ENCODE results near the gene HES1.
"Not testable (repeated sequence)": the region's sequence is repeated elsewhere in the genome, so short reads cannot be mapped to it uniquely, and the experiment has no call there.

The HES1 gene

GRCh38 chr3:194128919-194129295 is 7.0 kb upstream of the HES1 start:
- FAIRE-seq: not testable (repeated sequence)

- no peak for FAIRE-seq
Observed at GRCh38 chr3:194129581-194130133, 6.3 kb upstream of the HES1 start.

GRCh38 chr3:194130188-194130587 is 5.8 kb upstream of the HES1 start:
- FAIRE-seq: no peak

DNA sequence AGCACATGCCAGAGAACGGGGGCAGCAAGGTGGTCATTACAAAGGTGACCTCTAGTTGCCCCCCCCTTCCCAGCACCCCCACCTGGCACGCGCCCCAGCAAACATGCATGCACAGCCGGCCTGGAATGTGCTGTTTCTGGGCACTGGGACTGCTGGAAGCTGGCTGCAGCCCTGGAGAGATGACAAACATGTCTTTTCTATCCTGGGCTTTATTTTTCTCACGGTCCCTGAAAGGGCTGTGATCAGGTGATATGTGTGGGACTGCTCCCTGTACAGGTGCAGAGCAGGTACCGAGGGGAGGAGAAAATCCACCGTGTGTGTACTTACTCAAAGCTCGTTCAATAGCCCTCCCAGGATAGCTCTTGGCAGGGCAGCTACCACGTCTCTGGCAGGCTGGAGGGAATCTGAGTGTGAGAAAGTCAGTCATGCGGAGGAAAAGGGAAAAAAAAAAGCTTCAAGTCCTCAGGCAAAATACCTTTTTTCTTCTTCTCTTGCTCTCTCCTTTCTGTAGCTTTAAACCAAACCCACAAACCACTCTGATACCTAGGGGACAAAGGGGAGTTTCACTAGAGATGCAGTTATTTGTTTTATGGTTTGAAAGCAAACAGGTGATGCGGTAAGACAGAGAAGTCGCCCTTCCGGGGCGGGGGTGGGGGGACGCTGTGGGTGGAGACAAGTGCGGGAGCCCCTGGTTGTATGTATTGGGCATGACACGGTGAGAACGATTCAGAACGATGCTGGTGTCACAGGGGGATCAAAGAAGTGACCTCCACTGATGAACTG is 5.0 kb upstream of the HES1 start:
- no peak for FAIRE-seq

GRCh38 chr3:194132465-194133286 is 3.3 kb upstream of the HES1 start:
- FAIRE-seq: no peak

- FAIRE-seq: no peak
Observed at GRCh38 chr3:194133661-194134230, 2.2 kb upstream of the HES1 start.

DNA sequence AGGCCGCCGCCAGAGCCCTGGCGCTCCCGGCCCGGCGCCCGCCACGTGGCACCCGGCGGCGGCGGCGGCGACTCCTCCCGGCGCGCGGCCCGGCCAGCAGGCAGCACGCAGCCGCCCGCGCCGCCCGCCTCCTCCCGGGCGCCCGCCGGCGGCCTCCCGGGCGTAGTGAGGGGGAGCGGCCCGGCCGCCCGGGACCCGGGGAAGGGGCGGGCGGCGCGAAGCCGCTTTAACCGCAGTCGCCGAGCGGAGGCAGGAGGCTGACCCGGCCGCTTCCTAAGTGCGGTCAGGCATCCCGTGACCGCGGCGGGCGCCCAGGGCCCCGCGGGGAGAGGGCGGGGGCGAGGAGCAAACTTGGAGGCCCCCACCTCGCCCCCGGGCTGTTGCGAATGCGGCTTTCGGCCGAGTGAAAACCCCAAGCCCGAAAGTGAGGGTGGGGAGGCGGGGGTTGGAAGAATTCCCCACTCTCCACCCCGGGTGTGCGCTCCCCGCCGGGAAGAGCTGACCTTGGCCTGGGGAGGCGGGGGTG is 1.7 kb upstream of the HES1 start:
- FAIRE-seq: no peak

DNA sequence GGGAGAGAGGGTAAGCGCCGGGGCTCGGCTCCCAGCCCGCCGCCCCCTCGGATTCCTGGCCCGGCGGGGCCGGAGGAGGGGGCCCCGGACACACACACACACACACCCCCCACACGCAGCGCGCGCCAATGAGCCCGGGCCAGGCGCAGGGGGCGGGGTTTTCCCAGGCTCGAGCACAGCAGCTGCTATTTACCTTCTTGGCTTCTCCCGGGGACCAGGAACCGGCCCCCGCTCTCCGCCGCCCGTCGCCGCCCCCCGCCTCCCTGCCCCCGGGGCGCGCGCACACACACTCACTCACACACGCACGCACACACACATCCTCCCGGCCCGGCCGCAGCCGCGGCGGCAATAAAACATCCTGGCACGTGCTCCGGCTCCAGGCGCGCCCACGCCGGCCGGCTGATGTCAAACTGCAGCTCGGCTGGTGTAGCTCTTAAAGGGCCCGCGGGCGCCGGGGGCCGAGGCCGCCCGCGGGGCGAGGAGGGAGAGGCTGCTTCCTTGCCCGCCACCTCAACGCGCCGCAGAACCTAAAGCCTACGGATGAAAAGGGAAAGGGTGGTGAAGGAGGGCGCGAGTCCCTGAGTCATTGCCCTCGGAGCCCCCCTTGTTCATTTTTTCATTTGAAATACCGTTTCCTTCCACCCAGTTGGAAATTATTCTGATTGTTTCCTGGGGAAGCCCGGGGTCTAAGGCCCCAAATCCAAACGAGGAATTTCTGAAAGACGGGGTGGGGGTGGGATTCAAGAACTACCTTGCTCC is 1.0 kb upstream of the HES1 start:
- FAIRE-seq: no peak

DNA sequence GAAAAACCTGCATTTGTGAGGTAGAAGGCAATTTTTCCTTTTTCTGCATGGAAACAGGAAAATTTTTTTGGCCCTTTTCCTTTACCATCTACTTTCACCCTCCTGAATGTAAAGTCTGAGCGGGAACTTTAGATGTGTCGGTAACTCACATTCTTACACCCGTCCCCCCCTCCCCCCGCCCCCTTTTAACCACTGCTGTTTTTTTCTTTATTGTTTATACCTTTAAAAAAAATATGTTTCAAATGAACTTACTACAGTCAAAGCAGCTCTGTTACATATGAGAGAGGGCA is 487 bp upstream of the HES1 start:
- no peak for FAIRE-seq

- FAIRE-seq: no peak
Observed at GRCh38 chr3:194136519-194137007, 615 bp downstream of the HES1 start.

DNA sequence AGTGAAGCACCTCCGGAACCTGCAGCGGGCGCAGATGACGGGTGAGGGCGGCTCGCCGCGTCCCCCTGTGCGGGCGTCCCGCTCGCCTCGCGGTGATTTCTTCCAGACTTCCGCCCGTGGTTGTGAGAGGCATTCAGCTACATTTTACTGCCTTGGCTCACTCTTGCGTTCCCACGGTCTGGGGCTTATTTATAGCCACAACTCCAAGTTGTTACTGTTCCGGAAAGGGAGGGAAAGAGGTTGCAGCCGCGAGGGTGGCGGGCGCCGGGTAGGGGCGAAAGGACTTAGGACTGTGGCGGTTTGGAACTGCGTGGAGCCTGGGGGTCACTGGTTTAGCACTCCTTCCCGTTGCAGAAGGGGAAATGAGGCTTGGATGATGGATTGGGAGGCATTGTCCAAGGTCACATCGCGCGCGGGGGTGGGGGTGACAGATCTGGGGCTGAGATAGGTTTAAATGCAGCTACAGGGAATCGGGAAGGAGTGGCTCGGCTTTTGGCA is 1.1 kb downstream of the HES1 start:
- FAIRE-seq: no peak

GRCh38 chr3:194137506-194138474 is 1.8 kb downstream of the HES1 start:
- FAIRE-seq: no peak

GRCh38 chr3:194138732-194139070 is 2.8 kb downstream of the HES1 start:
- no peak for FAIRE-seq

- no peak for FAIRE-seq
Observed at GRCh38 chr3:194139071-194139813, 3.3 kb downstream of the HES1 start.

DNA sequence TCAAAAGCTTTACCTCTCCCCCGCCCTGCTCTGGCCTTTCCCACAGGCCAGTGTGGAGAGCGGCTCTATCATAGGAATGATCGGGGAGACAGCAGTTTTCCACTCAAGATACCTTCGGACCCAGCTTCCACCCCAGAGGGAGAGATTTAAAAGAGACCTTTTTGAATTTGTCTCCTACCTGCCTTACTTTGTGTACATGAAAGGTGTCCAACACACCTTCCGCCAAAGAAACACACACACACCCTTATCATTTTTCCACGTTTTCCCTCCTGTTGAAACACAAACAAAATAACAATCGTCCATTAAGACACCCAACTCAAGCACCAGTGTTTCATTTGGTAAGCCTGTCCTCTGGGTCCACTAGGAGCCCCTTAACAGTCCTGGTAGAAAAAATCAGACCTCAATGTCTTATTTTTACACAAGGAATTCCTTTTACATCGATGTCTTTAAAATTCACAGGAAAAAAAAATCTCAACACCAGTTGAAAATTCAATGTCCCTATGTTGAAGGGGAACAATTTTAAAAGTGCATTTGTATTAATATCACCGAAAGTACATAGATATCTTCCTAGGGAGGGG is 4.0 kb downstream of the HES1 start:
- FAIRE-seq: no peak

DNA sequence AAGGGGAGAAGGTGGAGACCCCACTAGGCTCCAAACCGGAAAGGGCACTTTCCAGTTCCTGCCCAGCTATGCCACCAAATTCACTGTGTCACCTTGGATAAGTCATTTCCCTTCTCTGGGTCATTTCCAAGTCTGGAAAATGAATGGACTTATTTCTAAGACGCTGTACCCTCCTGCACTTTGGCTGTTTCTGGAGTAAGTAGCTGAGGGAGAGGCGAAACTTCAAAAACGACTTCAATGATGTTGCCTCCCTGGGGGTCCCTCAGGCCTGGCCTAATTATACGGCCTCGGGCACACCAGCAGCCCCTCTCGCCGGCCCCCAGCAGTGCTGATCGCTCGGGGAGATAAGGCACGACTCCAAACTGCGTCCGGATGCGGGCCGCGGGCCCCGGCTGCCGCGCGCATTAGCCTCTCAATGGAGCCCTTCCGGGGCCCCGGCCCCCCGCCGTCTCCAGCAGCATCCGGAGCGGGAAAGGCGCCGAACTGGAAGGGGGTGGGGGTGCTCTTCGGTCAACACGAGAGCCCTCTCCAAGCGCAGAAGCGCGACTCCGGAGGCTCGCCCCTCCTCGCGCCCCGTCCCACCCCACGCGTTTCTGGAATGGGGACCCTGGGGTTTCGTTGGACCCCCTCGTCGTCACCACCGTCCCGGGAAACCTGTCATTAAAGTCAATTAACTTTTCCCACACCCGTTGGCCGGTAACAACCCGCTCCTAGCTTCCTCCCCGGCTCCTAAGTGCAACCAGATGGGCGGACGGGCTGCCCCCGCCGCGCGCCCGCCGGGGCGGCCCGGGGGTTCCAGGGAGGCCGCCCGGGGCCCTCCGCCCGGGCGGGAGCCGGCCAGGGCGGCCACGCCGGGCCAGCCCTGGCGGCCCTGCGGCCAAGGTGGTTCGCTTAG is 4.8 kb downstream of the HES1 start:
- no peak for FAIRE-seq

DNA sequence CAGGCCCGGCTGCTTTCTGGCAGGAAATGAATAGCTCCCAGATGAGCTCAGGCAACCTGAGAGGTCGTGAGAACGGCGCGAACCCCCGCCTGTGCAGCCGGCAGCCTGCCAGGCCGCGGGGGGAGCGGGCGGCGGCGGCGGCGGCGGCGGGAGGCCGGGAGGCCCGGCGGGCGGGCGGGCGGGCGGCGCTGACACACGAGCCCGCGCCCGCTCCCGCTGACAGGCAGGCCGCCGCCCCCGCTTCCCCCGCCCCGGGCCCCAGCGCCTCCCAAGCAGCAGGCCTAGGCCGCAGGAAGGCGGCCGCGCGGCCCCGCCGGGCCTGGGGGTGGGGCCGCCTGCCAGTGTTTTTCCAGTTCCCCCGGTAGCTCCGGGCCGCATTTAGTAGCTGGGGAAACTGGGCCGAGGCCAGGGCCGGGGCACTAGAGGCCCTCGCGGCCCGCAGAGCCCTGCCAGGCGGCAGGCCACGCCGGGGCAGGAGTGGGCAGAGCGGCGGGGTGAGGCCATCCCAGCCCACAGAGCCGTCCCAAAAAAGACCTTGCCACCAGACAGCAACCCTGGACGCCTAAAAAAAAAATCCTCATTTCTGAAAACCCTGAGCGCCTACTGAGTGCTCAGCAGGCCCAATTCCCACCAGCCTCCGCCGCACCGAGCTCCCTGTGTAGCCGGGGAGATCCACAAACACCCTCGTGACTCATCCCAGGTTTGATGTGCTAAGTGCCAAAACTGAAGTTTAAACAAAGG is 5.6 kb downstream of the HES1 start:
- FAIRE-seq: no peak

GRCh38 chr3:194142156-194142910 is 6.4 kb downstream of the HES1 start:
- no peak for FAIRE-seq
